Head of caudate nucleus (tissue), 42 donors: ENCODE results near the gene FBXO11.
A peak's percentile ranks its signal among the peaks of the same experiment; 100 is the strongest.
"Not testable (repeated sequence)": the region's sequence is repeated elsewhere in the genome, so short reads cannot be mapped to it uniquely, and the experiment has no call there.

Source experiments
- DNase-seq, 42 donors: peaks; one replicate each; pipeline versions ENCODE4 v3.0.0 to v3.0.0-alpha.2; 2020 to 2021; ENCODE audit warnings: mixed read lengths in 7 of 42
- intact Hi-C: fragments of 100-400 bp; cut with DNase I; formaldehyde crosslinking; loops from one replicate; pipeline ENCODE4 v1.15.0; 2022

Gene FBXO11

GRCh38 chr2:47868611-47869352, 37.5 kb downstream of the FBXO11 start:
- intact Hi-C loops: loop anchor here (5.0 kb wide), 1 partner anchor 34 kb away; no protein-coding TSS in a partner anchor
- no peak for DNase-seq

GRCh38 chr2:47867205-47867604, 39.1 kb downstream of the FBXO11 start:
- intact Hi-C loops: loop anchor here (5.0 kb wide), 1 partner anchor 35 kb away; no protein-coding TSS in a partner anchor
- peak in 6 of 42 donors; percentile 8 to 65 (median 24) for DNase-seq

GRCh38 chr2:47864566-47864965, 41.7 kb downstream of the FBXO11 start:
- no peak for DNase-seq
- intact Hi-C loops: no loop called here

GRCh38 chr2:47862949-47863348, 43.3 kb downstream of the FBXO11 start:
- intact Hi-C loops: no loop called here
- DNase-seq: no peak

- DNase-seq, intact Hi-C loops: not testable (repeated sequence)
These were observed 53.1 kb downstream of the FBXO11 start for GRCh38 chr2:47853067-47853777.

- DNase-seq: no peak
- intact Hi-C loops: no loop called here
These were observed 56.1 kb downstream of the FBXO11 start for GRCh38 chr2:47850198-47850597.

- DNase-seq: no peak
- intact Hi-C loops: no loop called here
These were observed 56.9 kb downstream of the FBXO11 start for GRCh38 chr2:47849368-47849767.

- intact Hi-C loops: no loop called here
- no peak for DNase-seq
These were observed 62.1 kb downstream of the FBXO11 start for GRCh38 chr2:47844162-47844561.

- no peak for DNase-seq
- intact Hi-C loops: no loop called here
These were observed 62.9 kb downstream of the FBXO11 start for GRCh38 chr2:47843407-47843806.

GRCh38 chr2:47842846-47843245, 63.5 kb downstream of the FBXO11 start:
- no peak for DNase-seq
- intact Hi-C loops: no loop called here

GRCh38 chr2:47838686-47839085, 67.6 kb downstream of the FBXO11 start:
- no peak for DNase-seq
- intact Hi-C loops: no loop called here

- intact Hi-C loops: no loop called here
- no peak for DNase-seq
These were observed 68.0 kb downstream of the FBXO11 start for GRCh38 chr2:47838249-47838648.

- no peak for DNase-seq
- intact Hi-C loops: no loop called here
These were observed 72.8 kb downstream of the FBXO11 start for GRCh38 chr2:47833516-47833968.

GRCh38 chr2:47822518-47822917, 83.8 kb downstream of the FBXO11 start:
- intact Hi-C loops: no loop called here
- DNase-seq: no peak

GRCh38 chr2:47819834-47820233, 86.5 kb downstream of the FBXO11 start:
- intact Hi-C loops: no loop called here
- DNase-seq: no peak

- intact Hi-C loops: no loop called here
- DNase-seq: no peak
These were observed 87.5 kb downstream of the FBXO11 start for GRCh38 chr2:47818777-47819176.

GRCh38 chr2:47815764-47816163, 90.5 kb downstream of the FBXO11 start:
- intact Hi-C loops: no loop called here
- no peak for DNase-seq

GRCh38 chr2:47811668-47812067, 94.6 kb downstream of the FBXO11 start:
- intact Hi-C loops: no loop called here
- DNase-seq: no peak

GRCh38 chr2:47810850-47811249, 95.4 kb downstream of the FBXO11 start:
- intact Hi-C loops: no loop called here
- no peak for DNase-seq

- intact Hi-C loops: no loop called here
- no peak for DNase-seq
These were observed 96.4 kb downstream of the FBXO11 start for GRCh38 chr2:47809903-47810302.

- intact Hi-C loops: no loop called here
These were observed 97.7 kb downstream of the FBXO11 start for GRCh38 chr2:47808614-47809013.

More at GRCh38 chr2:47808614-47809013, 97.7 kb downstream of the FBXO11 start:
- DNase-seq: no peak
